Mesendoderm (in vitro differentiated cells): ENCODE data around the gene RSPH1.
A peak's percentile ranks its signal among the peaks of the same experiment; 100 is the strongest.

Experiments
- DNase-seq: peaks from one replicate; pipeline ENCODE4 v3.0.0; 2013
- H2AK5ac ChIP-seq: 2 replicates; pipeline ENCODE4 v1.6.1; 2013; ENCODE audit warnings: low read length, inconsistent platforms
- H2BK120ac ChIP-seq: 2 replicates; pipeline ENCODE4 v1.6.1; 2013; ENCODE audit warnings: low read depth, mild to moderate bottlenecking, low read length, moderate library complexity, mixed read lengths
- H2BK15ac ChIP-seq: replicated peaks from 2 replicates; pipeline ENCODE4 v1.6.1; 2013; ENCODE audit warnings: low read depth, mild to moderate bottlenecking, moderate library complexity
- H2BK5ac ChIP-seq: 2 replicates; pipeline ENCODE4 v1.6.1; 2013; ENCODE audit warnings: low read length, inconsistent platforms
- H3K18ac ChIP-seq: 2 replicates; pipeline ENCODE4 v1.6.1; 2013; ENCODE audit warnings: mild to moderate bottlenecking, low read length, mixed read lengths
- H3K23ac ChIP-seq: one replicate; pipeline ENCODE4 v1.6.1; 2013; ENCODE audit warnings: low read length
- H3K27ac ChIP-seq: 2 replicates; pipeline ENCODE4 v1.5.1; 2013; ENCODE audit warnings: low read depth, mild to moderate bottlenecking, inconsistent platforms, low read length, moderate library complexity
- H3K27me3 ChIP-seq: 2 replicates; pipeline ENCODE4 v1.6.1; 2013; ENCODE audit warnings: low read length, control low read depth, mild to moderate bottlenecking, inconsistent platforms; ENCODE audit not compliant: insufficient read depth, poor library complexity
- H3K36me3 ChIP-seq: 2 replicates; pipeline ENCODE4 v1.6.1; 2013; ENCODE audit warnings: low read length, inconsistent platforms; ENCODE audit not compliant: control insufficient read depth, insufficient read depth
- H3K4ac ChIP-seq: one replicate; pipeline ENCODE4 v1.6.1; 2013; ENCODE audit warnings: low read depth, mild to moderate bottlenecking, low read length, moderate library complexity
- H3K4me1 ChIP-seq: 2 replicates; pipeline ENCODE4 v1.6.1; 2013; ENCODE audit warnings: low read depth, low read length, inconsistent platforms; ENCODE audit not compliant: control insufficient read depth
- H3K4me2 ChIP-seq: 2 replicates; pipeline ENCODE4 v1.6.1; 2013; ENCODE audit warnings: low read length
- H3K4me3 ChIP-seq: 2 replicates; pipeline ENCODE4 v1.5.1; 2013; ENCODE audit warnings: mild to moderate bottlenecking, low read length
- H3K56ac ChIP-seq: one replicate; pipeline ENCODE4 v1.6.1; 2013; ENCODE audit warnings: low read length
- H3K79me1 ChIP-seq: 2 replicates; pipeline ENCODE4 v1.6.1; 2013; ENCODE audit warnings: low read length, inconsistent platforms
- H3K79me2 ChIP-seq: 2 replicates; pipeline ENCODE4 v1.6.1; 2013; ENCODE audit warnings: mild to moderate bottlenecking, low read length; ENCODE audit not compliant: control insufficient read depth, insufficient read depth
- H3K9ac ChIP-seq: 2 replicates; pipeline ENCODE4 v1.6.1; 2013; ENCODE audit warnings: low read length, inconsistent platforms
- H4K5ac ChIP-seq: one replicate; pipeline ENCODE4 v1.6.1; 2013; ENCODE audit warnings: low read length
- H4K8ac ChIP-seq: one replicate; pipeline ENCODE4 v1.6.1; 2013; ENCODE audit warnings: low read depth, mild to moderate bottlenecking, control low read depth, low read length, moderate library complexity
- WGBS: extraction: QIAGEN DNeasy Blood & Tissue Kit; methylation state at CpG from one replicate; pipeline ENCODE4 v1.1.7; 2013; ENCODE audit warnings: low lambda C conversion rate, missing lambda C conversion rate; ENCODE audit not compliant: insufficient coverage; ENCODE audit errors: extremely low coverage; 5-methylcytosine and 5-hydroxymethylcytosine counted together

The RSPH1 gene

GRCh38 chr21:42500225-42500624, 4.2 kb upstream of the RSPH1 start:
- Histone ChIP-seq H3K4me3 (no peak overlapping the region), H4K8ac (no peak overlapping the region), H3K4me1 (no peaks in the 10 kb centered on the region), H2BK5ac (no peak overlapping the region), H3K27me3 (no peaks in the 10 kb centered on the region), H3K23ac (no peak overlapping the region), H3K36me3 (no peaks in the 10 kb centered on the region), H3K4me2 (no peak overlapping the region), H2AK5ac (no peak overlapping the region), H3K79me1 (no peaks in the 10 kb centered on the region), H2BK15ac (no peak overlapping the region), H2BK120ac (no peak overlapping the region), H3K9ac (no peak overlapping the region), H3K79me2 (no peaks in the 10 kb centered on the region), H3K56ac (no peak overlapping the region), H3K27ac (no peak overlapping the region), H3K4ac (no peak overlapping the region), H3K18ac (no peak overlapping the region), H4K5ac (no peak overlapping the region)
- no CpG with 5 or more reads among the region's 4 CpGs for WGBS
- no peak for DNase-seq

- H3K79me2 ChIP-seq, result no peaks in the 10 kb centered on the region
- no peak overlapping the region for H3K18ac ChIP-seq
- H3K56ac ChIP-seq, result no peak overlapping the region
- no peak overlapping the region for H2AK5ac ChIP-seq
- no peak overlapping the region for H4K5ac ChIP-seq
- no peaks in the 10 kb centered on the region for H3K36me3 ChIP-seq
- H3K9ac ChIP-seq, result no peak overlapping the region
- no CpG with 5 or more reads among the region's 15 CpGs for WGBS
- no peak overlapping the region for H3K4me2 ChIP-seq
- no peak overlapping the region for H3K27ac ChIP-seq
- H3K4ac ChIP-seq, result no peak overlapping the region
- H3K79me1 ChIP-seq, result no peaks in the 10 kb centered on the region
- no peak overlapping the region for H2BK5ac ChIP-seq
- no peak overlapping the region for H3K23ac ChIP-seq
- no peak overlapping the region for H2BK120ac ChIP-seq
- no peak overlapping the region for H2BK15ac ChIP-seq
- H3K4me3 ChIP-seq, result no peak overlapping the region
- H4K8ac ChIP-seq, result no peak overlapping the region
- no peaks in the 10 kb centered on the region for H3K4me1 ChIP-seq
- peak; percentile 75 for DNase-seq
- no peaks in the 10 kb centered on the region for H3K27me3 ChIP-seq
Measured at GRCh38 chr21:42499444-42500112, 3.6 kb upstream of the RSPH1 start.

GRCh38 chr21:42498012-42498411, 2.0 kb upstream of the RSPH1 start:
- H2AK5ac ChIP-seq, result no peak overlapping the region
- H2BK5ac ChIP-seq, result no peak overlapping the region
- no peak overlapping the region for H3K9ac ChIP-seq
- H2BK120ac ChIP-seq, result no peak overlapping the region
- H3K79me1 ChIP-seq, result no peaks in the 10 kb centered on the region
- H3K4me3 ChIP-seq, result no peak overlapping the region
- H3K4ac ChIP-seq, result no peak overlapping the region
- no peaks in the 10 kb centered on the region for H3K79me2 ChIP-seq
- H3K23ac ChIP-seq, result no peak overlapping the region
- no peaks in the 10 kb centered on the region for H3K36me3 ChIP-seq
- no peak overlapping the region for H4K5ac ChIP-seq
- no peak overlapping the region for H4K8ac ChIP-seq
- no peak overlapping the region for H3K56ac ChIP-seq
- no peaks in the 10 kb centered on the region for H3K4me1 ChIP-seq
- no peaks in the 10 kb centered on the region for H3K27me3 ChIP-seq
- no peak overlapping the region for H3K4me2 ChIP-seq
- H3K18ac ChIP-seq, result no peak overlapping the region
- no peak for DNase-seq
- no peak overlapping the region for H3K27ac ChIP-seq
- no CpG with 5 or more reads among the region's 5 CpGs for WGBS
- no peak overlapping the region for H2BK15ac ChIP-seq

GRCh38 chr21:42496839-42497202, 797 bp upstream of the RSPH1 start:
- DNase-seq, result no peak
- peak overlapping the region; percentile 75 for H3K56ac ChIP-seq

GRCh38 chr21:42495765-42496119, 282 bp downstream of the RSPH1 start:
- H3K4ac ChIP-seq, result no peak overlapping the region
- no peak overlapping the region for H2BK15ac ChIP-seq
- H4K5ac ChIP-seq, result no peak overlapping the region
- peak overlapping the region; percentile 85 for H3K4me2 ChIP-seq
- WGBS, result no CpG with 5 or more reads among the region's 18 CpGs
- no peak overlapping the region for H3K27ac ChIP-seq
- no peaks in the 10 kb centered on the region for H3K79me2 ChIP-seq
- H2AK5ac ChIP-seq, result no peak overlapping the region
- H3K18ac ChIP-seq, result no peak overlapping the region
- H3K23ac ChIP-seq, result no peak overlapping the region
- H3K4me1 ChIP-seq, result no peaks in the 10 kb centered on the region
- peak overlapping the region; percentile 13 for H3K4me3 ChIP-seq
- no peak overlapping the region for H2BK120ac ChIP-seq
- no peak for DNase-seq
- H3K27me3 ChIP-seq, result no peaks in the 10 kb centered on the region
- no peaks in the 10 kb centered on the region for H3K79me1 ChIP-seq
- H3K9ac ChIP-seq, result no peak overlapping the region
- H3K56ac ChIP-seq, result no peak overlapping the region
- H4K8ac ChIP-seq, result no peak overlapping the region
- H2BK5ac ChIP-seq, result no peak overlapping the region
- H3K36me3 ChIP-seq, result no peaks in the 10 kb centered on the region

More at GRCh38 chr21:42496839-42497202, 797 bp upstream of the RSPH1 start:
- Histone ChIP-seq H4K8ac (no peak overlapping the region), H3K4me1 (no peaks in the 10 kb centered on the region), H3K79me1 (no peaks in the 10 kb centered on the region), H3K27ac (no peak overlapping the region), H3K4me3 (peak overlapping the region; percentile 71), H3K36me3 (no peaks in the 10 kb centered on the region), H2BK15ac (no peak overlapping the region), H3K4ac (no peak overlapping the region), H3K4me2 (peak overlapping the region; percentile 89), H3K27me3 (no peaks in the 10 kb centered on the region), H3K79me2 (no peaks in the 10 kb centered on the region), H4K5ac (no peak overlapping the region), H3K9ac (peak overlapping the region; percentile 48), H2AK5ac (no peak overlapping the region), H3K23ac (no peak overlapping the region), H3K18ac (no peak overlapping the region), H2BK120ac (no peak overlapping the region), H2BK5ac (no peak overlapping the region)
- WGBS, result no CpG with 5 or more reads among the region's 19 CpGs

- Histone ChIP-seq H3K79me2 (no peaks in the 10 kb centered on the region), H3K36me3 (no peaks in the 10 kb centered on the region), H3K27me3 (no peaks in the 10 kb centered on the region), H3K4ac (no peak overlapping the region), H3K56ac (no peak overlapping the region), H3K9ac (no peak overlapping the region), H3K79me1 (no peaks in the 10 kb centered on the region), H2BK15ac (no peak overlapping the region), H3K4me1 (no peaks in the 10 kb centered on the region), H2BK120ac (no peak overlapping the region), H3K4me2 (no peak overlapping the region), H4K8ac (no peak overlapping the region), H3K23ac (no peak overlapping the region), H3K27ac (no peak overlapping the region), H3K4me3 (no peak overlapping the region), H4K5ac (no peak overlapping the region), H3K18ac (no peak overlapping the region), H2BK5ac (no peak overlapping the region), H2AK5ac (no peak overlapping the region)
- WGBS, result no CpG with 5 or more reads among the region's 5 CpGs
- no peak for DNase-seq
Measured at GRCh38 chr21:42495027-42495426, 997 bp downstream of the RSPH1 start.
